ENCODE data around the gene FAM171A2. TPM values are rescaled to one million over a fixed set of nuclear protein-coding genes. Genes with fewer than 3 reads are reported as not detected.

Gene FAM171A2
- total and polyA plus RNA-seq, 4 donors, result 0.08 to 1.1 (median 0.18) TPM; not detected in 1

DNA sequence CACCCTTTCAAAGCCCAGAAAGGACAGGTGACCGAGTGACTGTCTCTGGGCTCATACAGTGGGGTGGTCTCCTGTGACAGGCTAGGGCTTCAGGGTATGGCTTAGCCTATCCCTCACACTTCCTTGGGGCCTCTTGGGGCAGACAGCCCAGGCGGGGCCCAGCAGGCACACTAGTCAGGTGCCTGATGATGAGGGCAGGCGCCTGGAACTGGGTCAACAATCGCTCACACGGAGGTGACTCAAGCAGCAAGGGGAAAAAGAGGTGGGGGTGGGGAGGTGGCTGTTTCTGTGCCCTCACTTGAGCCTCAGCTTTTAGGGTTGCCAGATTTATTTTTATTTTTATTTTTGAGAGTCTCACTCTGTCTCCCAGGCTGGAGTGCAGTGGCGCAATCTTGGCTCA is 25.0 kb downstream of the FAM171A2 start (continued):
- TF ChIP-seq, protein P1, sequence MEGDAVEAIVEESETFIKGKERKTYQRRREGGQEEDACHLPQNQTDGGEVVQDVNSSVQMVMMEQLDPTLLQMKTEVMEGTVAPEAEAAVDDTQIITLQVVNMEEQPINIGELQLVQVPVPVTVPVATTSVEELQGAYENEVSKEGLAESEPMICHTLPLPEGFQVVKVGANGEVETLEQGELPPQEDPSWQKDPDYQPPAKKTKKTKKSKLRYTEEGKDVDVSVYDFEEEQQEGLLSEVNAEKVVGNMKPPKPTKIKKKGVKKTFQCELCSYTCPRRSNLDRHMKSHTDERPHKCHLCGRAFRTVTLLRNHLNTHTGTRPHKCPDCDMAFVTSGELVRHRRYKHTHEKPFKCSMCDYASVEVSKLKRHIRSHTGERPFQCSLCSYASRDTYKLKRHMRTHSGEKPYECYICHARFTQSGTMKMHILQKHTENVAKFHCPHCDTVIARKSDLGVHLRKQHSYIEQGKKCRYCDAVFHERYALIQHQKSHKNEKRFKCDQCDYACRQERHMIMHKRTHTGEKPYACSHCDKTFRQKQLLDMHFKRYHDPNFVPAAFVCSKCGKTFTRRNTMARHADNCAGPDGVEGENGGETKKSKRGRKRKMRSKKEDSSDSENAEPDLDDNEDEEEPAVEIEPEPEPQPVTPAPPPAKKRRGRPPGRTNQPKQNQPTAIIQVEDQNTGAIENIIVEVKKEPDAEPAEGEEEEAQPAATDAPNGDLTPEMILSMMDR (IDR thresholded peaks at IDR 0.05; ENCODE audit: low read depth, low read length, missing input control), result no peak
- TF ChIP-seq, protein P2, sequence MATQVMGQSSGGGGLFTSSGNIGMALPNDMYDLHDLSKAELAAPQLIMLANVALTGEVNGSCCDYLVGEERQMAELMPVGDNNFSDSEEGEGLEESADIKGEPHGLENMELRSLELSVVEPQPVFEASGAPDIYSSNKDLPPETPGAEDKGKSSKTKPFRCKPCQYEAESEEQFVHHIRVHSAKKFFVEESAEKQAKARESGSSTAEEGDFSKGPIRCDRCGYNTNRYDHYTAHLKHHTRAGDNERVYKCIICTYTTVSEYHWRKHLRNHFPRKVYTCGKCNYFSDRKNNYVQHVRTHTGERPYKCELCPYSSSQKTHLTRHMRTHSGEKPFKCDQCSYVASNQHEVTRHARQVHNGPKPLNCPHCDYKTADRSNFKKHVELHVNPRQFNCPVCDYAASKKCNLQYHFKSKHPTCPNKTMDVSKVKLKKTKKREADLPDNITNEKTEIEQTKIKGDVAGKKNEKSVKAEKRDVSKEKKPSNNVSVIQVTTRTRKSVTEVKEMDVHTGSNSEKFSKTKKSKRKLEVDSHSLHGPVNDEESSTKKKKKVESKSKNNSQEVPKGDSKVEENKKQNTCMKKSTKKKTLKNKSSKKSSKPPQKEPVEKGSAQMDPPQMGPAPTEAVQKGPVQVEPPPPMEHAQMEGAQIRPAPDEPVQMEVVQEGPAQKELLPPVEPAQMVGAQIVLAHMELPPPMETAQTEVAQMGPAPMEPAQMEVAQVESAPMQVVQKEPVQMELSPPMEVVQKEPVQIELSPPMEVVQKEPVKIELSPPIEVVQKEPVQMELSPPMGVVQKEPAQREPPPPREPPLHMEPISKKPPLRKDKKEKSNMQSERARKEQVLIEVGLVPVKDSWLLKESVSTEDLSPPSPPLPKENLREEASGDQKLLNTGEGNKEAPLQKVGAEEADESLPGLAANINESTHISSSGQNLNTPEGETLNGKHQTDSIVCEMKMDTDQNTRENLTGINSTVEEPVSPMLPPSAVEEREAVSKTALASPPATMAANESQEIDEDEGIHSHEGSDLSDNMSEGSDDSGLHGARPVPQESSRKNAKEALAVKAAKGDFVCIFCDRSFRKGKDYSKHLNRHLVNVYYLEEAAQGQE (IDR thresholded peaks at IDR 0.05), result no peak

DNA sequence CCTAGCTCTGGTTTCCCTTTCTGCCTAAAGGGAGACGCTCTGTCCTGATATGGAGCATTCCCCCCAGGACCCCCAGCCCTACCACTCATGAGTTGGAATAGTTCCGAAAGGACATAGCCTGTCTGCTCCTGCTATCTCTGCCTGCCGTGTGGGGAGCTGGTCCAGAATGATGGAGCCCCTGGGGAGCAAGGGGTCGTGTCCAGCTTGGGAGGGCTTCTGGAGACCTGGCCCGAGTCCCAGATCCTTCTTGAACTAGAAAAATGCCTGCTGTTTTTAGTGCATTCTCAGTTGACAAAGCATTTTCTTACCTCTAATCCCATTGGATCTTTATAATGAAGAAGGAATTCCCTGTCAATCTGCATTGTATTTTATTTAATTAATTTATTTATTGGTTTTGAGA is 27.7 kb downstream of the FAM171A2 start:
- no peak for DNase-seq (ENCODE audit: low spot score)
- Histone ChIP-seq H3K9ac (ENCODE audit: low read depth in 1 of 2, low read length in 2 of 2) (no peak overlapping the region), H3K27me3 (ENCODE audit: control insufficient read depth in 4 of 4, insufficient read depth in 4 of 4, low read length in 3 of 4) (no peaks in the 10 kb centered on the region), H3K36me3 (ENCODE audit: control insufficient read depth in 4 of 4, insufficient read depth in 3 of 4, low read depth in 1 of 4, low read length in 3 of 4) (no peaks in the 10 kb centered on the region), H3K4me3 (ENCODE audit: low read depth in 1 of 3, low read length in 3 of 3) (no peak overlapping the region), H3K9me3 (ENCODE audit: control insufficient read depth in 4 of 4, low read length in 3 of 4) (no peaks in the 10 kb centered on the region), H3K27ac (ENCODE audit: low read depth in 1 of 2, low read length in 2 of 2) (no peak overlapping the region), H3K4me1 (ENCODE audit: control insufficient read depth in 4 of 4, insufficient read depth in 4 of 4, low read length in 3 of 4) (peaks cover 0 to 7% (median 4%) of the 10 kb centered on the region in 4 donors)
- 50% methylated on average over 5 of the region's 5 CpGs for WGBS
- TF ChIP-seq, protein P3, sequence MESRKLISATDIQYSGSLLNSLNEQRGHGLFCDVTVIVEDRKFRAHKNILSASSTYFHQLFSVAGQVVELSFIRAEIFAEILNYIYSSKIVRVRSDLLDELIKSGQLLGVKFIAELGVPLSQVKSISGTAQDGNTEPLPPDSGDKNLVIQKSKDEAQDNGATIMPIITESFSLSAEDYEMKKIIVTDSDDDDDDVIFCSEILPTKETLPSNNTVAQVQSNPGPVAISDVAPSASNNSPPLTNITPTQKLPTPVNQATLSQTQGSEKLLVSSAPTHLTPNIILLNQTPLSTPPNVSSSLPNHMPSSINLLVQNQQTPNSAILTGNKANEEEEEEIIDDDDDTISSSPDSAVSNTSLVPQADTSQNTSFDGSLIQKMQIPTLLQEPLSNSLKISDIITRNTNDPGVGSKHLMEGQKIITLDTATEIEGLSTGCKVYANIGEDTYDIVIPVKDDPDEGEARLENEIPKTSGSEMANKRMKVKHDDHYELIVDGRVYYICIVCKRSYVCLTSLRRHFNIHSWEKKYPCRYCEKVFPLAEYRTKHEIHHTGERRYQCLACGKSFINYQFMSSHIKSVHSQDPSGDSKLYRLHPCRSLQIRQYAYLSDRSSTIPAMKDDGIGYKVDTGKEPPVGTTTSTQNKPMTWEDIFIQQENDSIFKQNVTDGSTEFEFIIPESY (IDR thresholded peaks at IDR 0.05), result no peak
- TF ChIP-seq EGR1 (IDR thresholded peaks at IDR 0.05; ENCODE audit: low read depth in 2 of 2) (no peak), RXRA (IDR thresholded peaks at IDR 0.05) (no peak), RAD21 (IDR thresholded peaks at IDR 0.05) (no peak), YY1 (IDR thresholded peaks at IDR 0.05) (no peak), SP1 (IDR thresholded peaks at IDR 0.05) (no peak), NR2F2 (IDR thresholded peaks at IDR 0.05) (no peak), TAF1 (conservative IDR thresholded peaks at IDR 0.05) (no peak), HNF4G (IDR thresholded peaks at IDR 0.05) (no peak), HNF4A (conservative IDR thresholded peaks at IDR 0.05) (no peak), FOXA2 (IDR thresholded peaks at IDR 0.05) (no peak), JUND (IDR thresholded peaks at IDR 0.05) (no peak)
- TF ChIP-seq, protein P4, sequence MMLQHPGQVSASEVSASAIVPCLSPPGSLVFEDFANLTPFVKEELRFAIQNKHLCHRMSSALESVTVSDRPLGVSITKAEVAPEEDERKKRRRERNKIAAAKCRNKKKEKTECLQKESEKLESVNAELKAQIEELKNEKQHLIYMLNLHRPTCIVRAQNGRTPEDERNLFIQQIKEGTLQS (IDR thresholded peaks at IDR 0.05), result no peak
- TF ChIP-seq, protein P2 (IDR thresholded peaks at IDR 0.05), result no peak
- TF ChIP-seq, protein P1 (IDR thresholded peaks at IDR 0.05; ENCODE audit: low read depth, low read length, missing input control), result no peak
- TF ChIP-seq, protein P5, sequence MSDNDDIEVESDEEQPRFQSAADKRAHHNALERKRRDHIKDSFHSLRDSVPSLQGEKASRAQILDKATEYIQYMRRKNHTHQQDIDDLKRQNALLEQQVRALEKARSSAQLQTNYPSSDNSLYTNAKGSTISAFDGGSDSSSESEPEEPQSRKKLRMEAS (IDR thresholded peaks at IDR 0.05), result no peak
